Fibroblast of villous mesenchyme (primary cell): ENCODE results near the gene RNLS. TPM values are rescaled to one million over a fixed set of nuclear protein-coding genes. Genes with fewer than 3 reads are reported as not detected.

Experiments used
- DNase-seq: peaks from one replicate; pipeline ENCODE4 v3.0.0-alpha.2; 2010; ENCODE audit warnings: low read depth
- H3K4me3 ChIP-seq: 2 replicates; pipeline ENCODE4 v1.5.1; 2011; ENCODE audit warnings: low read depth, mild to moderate bottlenecking, low read length
- total RNA-seq: library from RNA; depleted of rRNA; stranded (reverse); fragments of >200 nt; gene quantifications from 2 replicates; pipeline ENCODE4 v1.2.3, GENCODE V29; 2012
- TF ChIP-seq, protein P1 (sequence below): IDR thresholded peaks from 2 replicates; pipeline ENCODE4 v1.5.1; 2012; ENCODE audit warnings: low read depth, mild to moderate bottlenecking, low read length; ENCODE audit not compliant: insufficient read depth

Gene RNLS
- total RNA-seq, 1 donor, result 14.2 TPM

DNA sequence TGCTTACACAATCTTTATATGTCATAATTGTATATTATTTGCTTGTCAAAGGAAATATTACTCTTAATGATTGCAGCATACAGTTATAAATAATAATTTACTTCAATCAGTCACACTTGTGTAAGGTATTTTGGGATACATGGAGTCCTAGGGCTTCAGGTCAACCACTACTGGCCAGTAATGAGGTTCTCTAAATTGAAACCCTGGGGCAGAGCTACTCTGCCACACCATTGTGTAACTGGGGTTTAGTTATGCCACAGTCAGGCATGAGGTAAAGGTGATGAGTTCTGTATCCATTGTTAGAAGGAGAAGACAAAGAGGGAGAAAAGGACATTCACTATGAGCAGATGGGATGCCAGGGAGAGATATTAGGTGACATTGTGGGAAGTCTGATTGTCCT is 117.4 kb downstream of the RNLS start:
- H3K4me3 ChIP-seq, result no peak overlapping the region
- no peak for DNase-seq
- TF ChIP-seq, protein P1, sequence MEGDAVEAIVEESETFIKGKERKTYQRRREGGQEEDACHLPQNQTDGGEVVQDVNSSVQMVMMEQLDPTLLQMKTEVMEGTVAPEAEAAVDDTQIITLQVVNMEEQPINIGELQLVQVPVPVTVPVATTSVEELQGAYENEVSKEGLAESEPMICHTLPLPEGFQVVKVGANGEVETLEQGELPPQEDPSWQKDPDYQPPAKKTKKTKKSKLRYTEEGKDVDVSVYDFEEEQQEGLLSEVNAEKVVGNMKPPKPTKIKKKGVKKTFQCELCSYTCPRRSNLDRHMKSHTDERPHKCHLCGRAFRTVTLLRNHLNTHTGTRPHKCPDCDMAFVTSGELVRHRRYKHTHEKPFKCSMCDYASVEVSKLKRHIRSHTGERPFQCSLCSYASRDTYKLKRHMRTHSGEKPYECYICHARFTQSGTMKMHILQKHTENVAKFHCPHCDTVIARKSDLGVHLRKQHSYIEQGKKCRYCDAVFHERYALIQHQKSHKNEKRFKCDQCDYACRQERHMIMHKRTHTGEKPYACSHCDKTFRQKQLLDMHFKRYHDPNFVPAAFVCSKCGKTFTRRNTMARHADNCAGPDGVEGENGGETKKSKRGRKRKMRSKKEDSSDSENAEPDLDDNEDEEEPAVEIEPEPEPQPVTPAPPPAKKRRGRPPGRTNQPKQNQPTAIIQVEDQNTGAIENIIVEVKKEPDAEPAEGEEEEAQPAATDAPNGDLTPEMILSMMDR, result no peak

DNA sequence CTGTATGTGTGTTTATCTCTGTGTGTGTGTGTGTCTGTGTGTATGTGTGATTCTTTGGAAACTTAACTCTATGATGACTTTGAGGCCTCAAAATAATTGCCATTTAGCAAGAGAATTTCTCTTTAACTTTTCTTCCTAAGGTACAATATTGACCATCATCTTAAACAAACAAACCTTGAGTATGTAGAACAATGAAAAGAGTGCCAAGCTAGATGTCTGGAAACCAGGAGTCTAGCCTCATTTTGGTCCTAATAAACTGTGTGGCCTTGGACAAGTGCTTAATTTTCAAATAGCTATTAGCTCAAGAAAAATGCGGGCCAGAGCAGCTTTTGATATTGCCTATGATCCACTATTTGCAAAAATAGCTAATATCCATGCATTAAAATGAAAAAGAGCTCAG is 119.3 kb downstream of the RNLS start:
- DNase-seq, result no peak
- no peak overlapping the region for H3K4me3 ChIP-seq
- TF ChIP-seq, protein P1, result no peak

DNA sequence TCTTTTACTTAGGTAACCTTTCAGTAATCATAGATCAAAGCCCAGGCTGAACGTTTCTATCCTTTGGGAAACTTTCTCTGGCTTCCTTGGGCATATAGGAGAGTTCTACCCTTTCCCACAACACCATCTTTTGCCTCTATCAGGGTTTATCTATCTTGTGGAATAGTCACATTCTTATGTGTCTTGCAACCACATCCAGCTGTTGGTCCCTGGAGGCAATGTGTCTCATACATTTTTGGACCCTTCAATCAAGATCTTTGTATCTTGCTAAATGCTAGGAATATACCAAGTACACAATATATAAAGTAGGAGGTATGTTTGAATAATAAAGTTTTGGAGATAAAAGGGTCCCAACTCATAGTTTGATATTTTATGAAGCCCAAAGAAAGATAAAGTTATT is 121.7 kb downstream of the RNLS start:
- no peak for DNase-seq

DNA sequence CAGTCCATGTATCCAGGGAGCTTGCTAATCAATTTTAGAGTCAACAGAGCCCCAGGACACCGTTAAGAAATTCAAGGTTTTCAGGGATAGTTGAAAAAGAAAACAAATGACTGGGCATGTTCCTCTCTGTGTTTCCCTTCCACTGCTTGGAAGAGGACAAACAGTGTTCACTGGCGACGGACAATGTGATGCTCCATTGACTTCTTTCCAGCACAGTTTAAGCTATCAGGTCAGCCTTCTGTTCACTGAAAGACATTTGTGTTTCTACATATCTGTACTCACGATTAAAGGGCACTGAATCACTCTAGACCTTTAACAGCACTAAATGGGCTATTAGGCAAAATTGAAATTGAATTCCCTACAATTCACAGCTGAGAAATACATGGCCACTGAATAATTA is 123.6 kb downstream of the RNLS start:
- no peak for DNase-seq
- TF ChIP-seq, protein P1, result no peak
- no peak overlapping the region for H3K4me3 ChIP-seq

More for the DNA sequence above, 121.7 kb downstream of the RNLS start:
- H3K4me3 ChIP-seq, result no peak overlapping the region
- TF ChIP-seq, protein P1, result no peak

DNA sequence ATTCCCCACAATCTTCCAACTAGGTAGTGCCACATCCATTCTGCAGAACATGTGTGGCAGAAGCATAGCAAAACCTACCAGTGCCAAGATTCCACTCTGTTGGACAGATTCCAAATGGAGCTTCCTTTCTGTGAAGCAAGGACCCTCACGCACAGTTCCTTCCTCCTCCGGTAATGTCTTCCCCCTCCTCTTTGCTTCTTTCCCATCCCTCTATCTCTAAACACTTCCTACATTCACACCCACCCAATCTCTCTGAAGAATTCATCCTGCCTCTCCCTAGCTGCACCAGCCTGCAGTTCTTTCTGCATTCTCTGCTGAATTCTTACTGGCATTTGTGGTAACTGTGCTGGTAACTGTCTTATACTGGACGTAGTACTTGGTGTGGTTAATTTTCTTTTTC is 124.9 kb downstream of the RNLS start:
- H3K4me3 ChIP-seq, result no peak overlapping the region
- TF ChIP-seq, protein P1, result no peak
- DNase-seq, result no peak

DNA sequence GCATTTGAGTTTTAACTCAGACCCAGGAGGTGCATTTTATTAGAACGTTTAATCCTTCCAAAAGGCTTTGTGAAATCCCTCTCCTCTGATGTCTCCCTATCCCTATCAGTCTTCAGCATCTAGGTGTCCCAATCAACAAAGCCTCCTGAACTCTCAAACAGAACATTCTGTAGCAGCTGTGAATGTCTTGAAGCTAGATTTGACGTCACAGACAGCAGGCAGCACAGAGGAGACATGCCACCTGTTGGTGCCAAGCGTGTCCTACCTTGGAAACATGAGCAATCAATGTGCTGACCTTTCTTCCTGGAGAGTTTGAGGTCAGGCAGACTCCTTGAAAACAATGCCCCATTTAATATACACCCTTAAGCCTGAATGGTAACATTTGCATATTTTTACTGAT is 125.5 kb downstream of the RNLS start:
- peak; percentile 50 for DNase-seq
- H3K4me3 ChIP-seq, result no peak overlapping the region
- TF ChIP-seq, protein P1, result no peak

DNA sequence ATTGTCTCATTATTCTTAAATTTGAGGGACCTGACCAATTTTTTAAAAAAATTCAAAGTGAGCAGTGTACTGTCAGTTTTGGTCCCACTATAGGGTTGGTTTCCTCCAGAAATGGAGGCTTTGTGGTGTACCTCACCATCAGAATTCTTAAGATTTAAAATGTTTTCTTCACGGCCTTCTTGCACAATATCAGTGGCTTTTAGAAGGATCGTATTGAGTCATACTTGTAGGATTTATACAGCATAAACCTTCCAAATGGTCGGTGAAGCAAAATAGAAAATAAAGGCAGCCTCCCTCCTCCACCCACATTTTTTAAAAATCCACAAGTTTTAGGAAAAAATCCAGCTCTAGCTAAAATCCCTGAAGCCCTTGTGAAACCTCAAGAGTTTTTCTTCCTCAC is 126.4 kb downstream of the RNLS start:
- TF ChIP-seq, protein P1, result no peak
- no peak overlapping the region for H3K4me3 ChIP-seq
- peak; percentile 86 for DNase-seq
